Loucy (cell line): ENCODE data around the gene IL12RB2.

ENCODE experiments used
- H2AFZ ChIP-seq: fragments of 200-600 bp; sonication (generic); 2 replicates; pipeline ENCODE4 v1.6.0; 2016; ENCODE audit warnings: antibody characterized with exemption, mild to moderate bottlenecking, low read length, moderate library complexity
- H3F3A ChIP-seq: fragments of 200-600 bp; 2 replicates; pipeline ENCODE4 v1.6.0; 2016; ENCODE audit warnings: antibody characterized with exemption, low read depth, mild to moderate bottlenecking
- H3K27me3 ChIP-seq: fragments of 200-600 bp; sonication (generic); 2 replicates; pipeline ENCODE4 v1.6.1; 2014; ENCODE audit warnings: low read length, mild to moderate bottlenecking; ENCODE audit not compliant: insufficient read depth, poor library complexity, severe bottlenecking
- H3K36me3 ChIP-seq: fragments of 200-600 bp; sonication (generic); 2 replicates; pipeline ENCODE4 v1.6.1; 2016; ENCODE audit warnings: low read length; ENCODE audit not compliant: insufficient read depth
- H3K4me1 ChIP-seq: fragments of 200-600 bp; sonication (generic); 2 replicates; pipeline ENCODE4 v1.5.1; 2014; ENCODE audit warnings: low read length, mild to moderate bottlenecking; ENCODE audit not compliant: insufficient read depth, poor library complexity, severe bottlenecking
- H3K4me2 ChIP-seq: fragments of 200-600 bp; sonication (generic); 2 replicates; pipeline ENCODE4 v1.6.0; 2014; ENCODE audit warnings: antibody characterized with exemption, low read length, low read depth, mild to moderate bottlenecking; ENCODE audit not compliant: poor library complexity, severe bottlenecking
- H3K4me3 ChIP-seq: fragments of 200-600 bp; sonication (generic); 2 replicates; pipeline ENCODE4 v1.5.1; 2014; ENCODE audit warnings: low read length, mild to moderate bottlenecking, mixed read lengths; ENCODE audit not compliant: poor library complexity, severe bottlenecking
- H3K79me2 ChIP-seq: fragments of 200-600 bp; sonication (generic); 2 replicates; pipeline ENCODE4 v1.6.1; 2014; ENCODE audit warnings: low read length; ENCODE audit not compliant: insufficient read depth
- H3K9ac ChIP-seq: fragments of 200-600 bp; sonication (generic); 2 replicates; pipeline ENCODE4 v1.6.0; 2014; ENCODE audit warnings: mild to moderate bottlenecking, low read depth, low read length, moderate library complexity; ENCODE audit not compliant: poor library complexity, severe bottlenecking
- H3K9me2 ChIP-seq: fragments of 200-600 bp; sonication (generic); replicated peaks from 2 replicates; pipeline ENCODE4 v1.6.1; 2016; ENCODE audit warnings: low read depth, low read length, mixed read lengths
- H3K9me3 ChIP-seq: fragments of 200-600 bp; sonication (generic); 2 replicates; pipeline ENCODE4 v1.6.1; 2014; ENCODE audit warnings: mild to moderate bottlenecking, antibody characterized with exemption, low read length, low read depth; ENCODE audit not compliant: insufficient read depth
- H4K20me1 ChIP-seq: fragments of 200-600 bp; sonication (generic); 2 replicates; pipeline ENCODE4 v1.6.0; 2014; ENCODE audit warnings: antibody characterized with exemption, low read length, mild to moderate bottlenecking; ENCODE audit not compliant: insufficient read depth, poor library complexity, severe bottlenecking
- CTCF ChIP-seq: fragments of 200-600 bp; sonication (generic); conservative IDR thresholded peaks from 2 replicates; pipeline ENCODE4 v1.5.1; 2014; ENCODE audit warnings: mild to moderate bottlenecking, antibody characterized with exemption, low read length
- EZH2phosphoT487 ChIP-seq: fragments of 200-600 bp; IDR thresholded peaks from 2 replicates; pipeline ENCODE4 v1.6.1; 2018; ENCODE audit warnings: antibody characterized with exemption, mild to moderate bottlenecking, moderate library complexity, borderline replicate concordance

Gene IL12RB2

GRCh38 chr1:67346982-67347381 lies 39.3 kb downstream of the IL12RB2 start:
- Histone ChIP-seq H3K4me1 (peaks cover 8% of the 10 kb centered on the region), H3K79me2 (no peaks in the 10 kb centered on the region), H4K20me1 (no peaks in the 10 kb centered on the region), H3K36me3 (no peaks in the 10 kb centered on the region), H3K9me2 (no peaks in the 10 kb centered on the region), H3K9ac (no peak overlapping the region), H2AFZ (no peak overlapping the region), H3F3A (no peaks in the 10 kb centered on the region), H3K4me2 (no peak overlapping the region), H3K27me3 (no peaks in the 10 kb centered on the region), H3K9me3 (no peaks in the 10 kb centered on the region), H3K4me3 (no peak overlapping the region)
- no peak for TF ChIP-seq CTCF
- TF ChIP-seq EZH2phosphoT487, result no peak

- no peaks in the 10 kb centered on the region for H4K20me1 ChIP-seq
- TF ChIP-seq EZH2phosphoT487, result no peak
- peak; percentile 96 for TF ChIP-seq CTCF
- no peaks in the 10 kb centered on the region for H3K36me3 ChIP-seq
- H3K27me3 ChIP-seq, result no peaks in the 10 kb centered on the region
- H3K9me3 ChIP-seq, result no peaks in the 10 kb centered on the region
- no peaks in the 10 kb centered on the region for H3K79me2 ChIP-seq
- H3F3A ChIP-seq, result no peaks in the 10 kb centered on the region
- H2AFZ ChIP-seq, result no peak overlapping the region
- no peaks in the 10 kb centered on the region for H3K9me2 ChIP-seq
- no peak overlapping the region for H3K9ac ChIP-seq
- H3K4me2 ChIP-seq, result no peak overlapping the region
- H3K4me3 ChIP-seq, result no peak overlapping the region
- peaks cover 8% of the 10 kb centered on the region for H3K4me1 ChIP-seq
Observed at GRCh38 chr1:67347688-67348472, 40.2 kb downstream of the IL12RB2 start.

- Histone ChIP-seq H3K4me2 (no peak overlapping the region), H3K9ac (no peak overlapping the region), H2AFZ (no peak overlapping the region), H3K9me3 (no peaks in the 10 kb centered on the region), H3K36me3 (no peaks in the 10 kb centered on the region), H3K27me3 (no peaks in the 10 kb centered on the region), H3K9me2 (no peaks in the 10 kb centered on the region), H3K79me2 (no peaks in the 10 kb centered on the region), H3K4me3 (no peak overlapping the region), H3K4me1 (peaks cover 1% of the 10 kb centered on the region), H4K20me1 (no peaks in the 10 kb centered on the region), H3F3A (no peaks in the 10 kb centered on the region)
- TF ChIP-seq CTCF, result no peak
- TF ChIP-seq EZH2phosphoT487, result no peak
Observed at GRCh38 chr1:67348586-67349252, 41.0 kb downstream of the IL12RB2 start.
